Activated B cell treated with CpG ODN at 0.5 μM for 24 hours (primary cell): ENCODE data around the gene GNAO1. TPM values are rescaled to one million over a fixed set of nuclear protein-coding genes. Genes with fewer than 3 reads are reported as not detected.

Source experiments
- ATAC-seq: fragments of 200-7000 bp; cut with Tn5 transposase; one replicate; pipeline ENCODE4 v1.10.0; 2021; ENCODE audit warnings: low read depth, mild to moderate bottlenecking, moderate library complexity
- CTCF ChIA-PET: fragments of 350-600 bp; sonication (Branson Sonifier 250); formaldehyde crosslinking; loops from one replicate; lab custom pipeline; 2021; ENCODE audit warnings: antibody characterized with exemption; lab: Charles Lee
- POLR2A ChIA-PET: fragments of 350-600 bp; sonication (Branson Sonifier 250); formaldehyde crosslinking; loops from one replicate; lab custom pipeline; 2021; ENCODE audit warnings: antibody characterized with exemption; lab: Charles Lee
- DNase-seq: peaks from one replicate; pipeline ENCODE4 v3.0.0; 2022
- H3K27ac Mint-ChIP-seq: one replicate; pipeline ENCODE4 v1.8.0; 2020; ENCODE audit warnings: mixed read lengths
- H3K27me3 Mint-ChIP-seq: one replicate; pipeline ENCODE4 v1.8.0; 2021; ENCODE audit warnings: mixed read lengths
- H3K36me3 Mint-ChIP-seq: one replicate; pipeline ENCODE4 v1.8.0; 2021; ENCODE audit warnings: low read depth, mixed read lengths
- H3K4me1 Mint-ChIP-seq: one replicate; pipeline ENCODE4 v1.8.0; 2021; ENCODE audit warnings: mixed read lengths
- H3K4me3 Mint-ChIP-seq: one replicate; pipeline ENCODE4 v1.8.0; 2020; ENCODE audit warnings: mild to moderate bottlenecking, mixed read lengths
- H3K9me3 Mint-ChIP-seq: one replicate; pipeline ENCODE4 v1.8.0; 2020; ENCODE audit warnings: mixed read lengths
- intact Hi-C: fragments of 100-400 bp; cut with micrococcal nuclease; formaldehyde crosslinking; loops from one replicate; pipeline ENCODE4 v1.15.1; 2024
- total RNA-seq: library from RNA; stranded (reverse); gene quantifications from 2 replicates; pipeline ENCODE4 v1.2.3, GENCODE V29; 2022
- TF ChIP-seq, protein P1 (sequence below): fragments of 200-600 bp; IDR thresholded peaks from one replicate; pipeline ENCODE4 v1.8.0; 2022; ENCODE audit warnings: antibody characterized with exemption, mild to moderate bottlenecking

GNAO1 gene
- total RNA-seq, 1 donor from 2014 or later, result 0.53 TPM

DNA sequence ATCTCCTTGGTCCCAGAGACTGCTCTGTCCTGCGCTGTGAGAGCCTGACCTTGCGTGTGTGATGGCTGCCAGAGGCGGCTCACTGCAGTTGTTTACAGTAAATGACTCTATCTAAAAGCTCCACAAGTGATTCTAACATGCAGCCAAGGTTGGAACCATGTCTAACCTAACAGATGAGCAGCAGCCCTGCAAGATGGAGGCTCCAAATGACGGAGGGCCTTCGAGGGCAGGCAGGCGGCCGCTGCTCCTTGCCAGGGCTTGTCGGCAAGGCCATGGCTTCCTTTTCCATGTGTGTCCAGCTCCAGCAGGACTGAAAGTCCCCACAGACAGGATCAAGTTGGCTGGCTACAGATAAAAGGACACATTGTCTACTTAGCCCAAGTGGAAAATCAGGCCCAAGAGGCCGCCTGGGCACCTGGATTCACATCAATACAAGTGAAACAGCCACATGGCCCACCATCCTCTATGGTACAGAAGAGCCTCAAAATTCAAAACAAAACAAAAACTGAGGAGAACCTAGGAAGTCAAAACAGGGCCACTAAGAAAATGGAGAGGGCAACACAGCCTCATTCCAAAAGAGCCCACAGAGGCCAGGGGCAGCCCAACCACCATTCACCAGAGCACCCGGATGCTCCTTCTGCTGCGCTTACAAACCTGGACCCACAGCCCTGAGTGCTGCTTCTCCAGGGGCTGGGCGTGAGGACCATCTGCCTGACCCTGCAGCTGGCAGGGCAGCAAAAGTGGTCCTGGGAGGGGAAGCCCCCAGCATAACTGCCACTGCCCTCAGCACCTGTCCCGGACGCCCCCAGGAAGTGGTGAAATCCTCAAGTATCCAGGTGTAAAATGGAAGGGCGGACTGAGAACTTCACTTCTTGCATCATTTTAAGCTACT lies 169.1 kb downstream of the GNAO1 start:
- no peak overlapping the region for H3K4me3 Mint-ChIP-seq
- H3K36me3 Mint-ChIP-seq, result peaks cover 53% of the 10 kb centered on the region
- H3K27ac Mint-ChIP-seq, result peak overlapping the region; percentile 67
- ChIA-PET CTCF (no interaction called here), POLR2A (interaction anchor here (0.6 kb wide), 1 partner anchor 163 kb away, joined by 3 read pairs; no protein-coding TSS in a partner anchor)
- TF ChIP-seq, protein P1, sequence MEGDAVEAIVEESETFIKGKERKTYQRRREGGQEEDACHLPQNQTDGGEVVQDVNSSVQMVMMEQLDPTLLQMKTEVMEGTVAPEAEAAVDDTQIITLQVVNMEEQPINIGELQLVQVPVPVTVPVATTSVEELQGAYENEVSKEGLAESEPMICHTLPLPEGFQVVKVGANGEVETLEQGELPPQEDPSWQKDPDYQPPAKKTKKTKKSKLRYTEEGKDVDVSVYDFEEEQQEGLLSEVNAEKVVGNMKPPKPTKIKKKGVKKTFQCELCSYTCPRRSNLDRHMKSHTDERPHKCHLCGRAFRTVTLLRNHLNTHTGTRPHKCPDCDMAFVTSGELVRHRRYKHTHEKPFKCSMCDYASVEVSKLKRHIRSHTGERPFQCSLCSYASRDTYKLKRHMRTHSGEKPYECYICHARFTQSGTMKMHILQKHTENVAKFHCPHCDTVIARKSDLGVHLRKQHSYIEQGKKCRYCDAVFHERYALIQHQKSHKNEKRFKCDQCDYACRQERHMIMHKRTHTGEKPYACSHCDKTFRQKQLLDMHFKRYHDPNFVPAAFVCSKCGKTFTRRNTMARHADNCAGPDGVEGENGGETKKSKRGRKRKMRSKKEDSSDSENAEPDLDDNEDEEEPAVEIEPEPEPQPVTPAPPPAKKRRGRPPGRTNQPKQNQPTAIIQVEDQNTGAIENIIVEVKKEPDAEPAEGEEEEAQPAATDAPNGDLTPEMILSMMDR, result no peak
- DNase-seq (peak; percentile 7), ATAC-seq (no peak)
- peaks cover 18% of the 10 kb centered on the region for H3K4me1 Mint-ChIP-seq
- no peaks in the 10 kb centered on the region for H3K27me3 Mint-ChIP-seq
- intact Hi-C loops, result no loop called here
- no peaks in the 10 kb centered on the region for H3K9me3 Mint-ChIP-seq

DNA sequence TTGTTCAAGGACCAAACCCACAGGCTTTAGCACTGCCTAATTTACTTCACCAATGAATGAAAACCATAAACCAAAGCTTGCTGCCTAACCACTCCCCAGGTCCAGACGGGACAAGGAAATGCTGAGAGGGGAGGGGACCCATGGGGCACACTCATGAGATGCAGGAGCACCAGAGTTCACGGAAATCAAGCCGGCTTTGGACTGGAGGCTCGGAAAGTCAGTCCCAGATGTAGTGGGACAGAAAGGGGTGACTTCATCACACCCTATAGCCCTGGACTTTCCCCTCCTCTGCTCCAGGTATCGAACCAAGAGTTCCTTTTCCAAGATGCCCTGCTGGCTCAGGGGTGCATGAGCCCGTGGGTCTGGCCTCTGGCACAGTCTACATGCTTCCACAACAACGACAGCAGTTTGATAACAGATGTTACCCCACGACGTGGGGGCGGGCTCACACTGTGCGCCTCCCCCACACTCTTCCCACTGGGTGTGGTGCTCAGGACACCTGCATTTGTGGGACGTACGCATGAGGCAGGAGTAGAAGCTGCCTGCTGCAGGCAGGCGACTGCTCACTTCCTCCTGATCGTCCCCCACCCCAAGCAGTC lies 170.9 kb downstream of the GNAO1 start:
- ATAC-seq, result no peak
- peaks cover 66% of the 10 kb centered on the region for H3K36me3 Mint-ChIP-seq

DNA sequence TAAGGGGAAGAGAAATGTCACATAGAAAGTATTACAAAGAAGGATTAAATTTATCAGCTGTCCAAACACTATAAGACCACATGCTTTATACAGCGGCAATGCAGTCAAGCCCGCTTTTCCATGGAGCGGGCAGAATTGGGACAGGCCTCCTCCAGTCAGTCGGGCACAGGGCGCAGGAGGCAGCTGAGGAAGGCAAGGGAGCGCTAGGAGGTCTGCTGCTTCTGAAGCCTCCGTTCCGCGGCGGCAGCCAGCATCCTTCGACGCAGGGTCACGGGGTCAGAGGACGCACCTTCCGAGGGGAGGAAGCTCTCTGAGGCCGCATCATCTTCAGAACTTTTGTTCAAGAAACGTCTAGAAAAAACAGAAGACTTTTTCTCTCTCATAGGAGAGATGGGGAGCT lies 171.4 kb downstream of the GNAO1 start:
- H3K27me3 Mint-ChIP-seq, result no peaks in the 10 kb centered on the region
- no peak overlapping the region for H3K27ac Mint-ChIP-seq
- intact Hi-C loops, result no loop called here
- H3K9me3 Mint-ChIP-seq, result no peaks in the 10 kb centered on the region
- peaks cover 6% of the 10 kb centered on the region for H3K4me1 Mint-ChIP-seq
- peak; percentile 7 for DNase-seq
- H3K4me3 Mint-ChIP-seq, result no peak overlapping the region
- ChIA-PET POLR2A (no interaction called here), CTCF (no interaction called here)
- peaks cover 71% of the 10 kb centered on the region for H3K36me3 Mint-ChIP-seq
- no peak for ATAC-seq
- TF ChIP-seq, protein P1, result no peak

More for the DNA sequence above, 170.9 kb downstream of the GNAO1 start:
- peaks cover 11% of the 10 kb centered on the region for H3K4me1 Mint-ChIP-seq
- TF ChIP-seq, protein P1, result no peak
- CTCF ChIA-PET, result no interaction called here
- intact Hi-C loops, result no loop called here
- H3K27me3 Mint-ChIP-seq, result no peaks in the 10 kb centered on the region
- H3K27ac Mint-ChIP-seq, result no peak overlapping the region
- POLR2A ChIA-PET, result no interaction called here
- no peaks in the 10 kb centered on the region for H3K9me3 Mint-ChIP-seq
- peak; percentile 10 for DNase-seq
- no peak overlapping the region for H3K4me3 Mint-ChIP-seq

DNA sequence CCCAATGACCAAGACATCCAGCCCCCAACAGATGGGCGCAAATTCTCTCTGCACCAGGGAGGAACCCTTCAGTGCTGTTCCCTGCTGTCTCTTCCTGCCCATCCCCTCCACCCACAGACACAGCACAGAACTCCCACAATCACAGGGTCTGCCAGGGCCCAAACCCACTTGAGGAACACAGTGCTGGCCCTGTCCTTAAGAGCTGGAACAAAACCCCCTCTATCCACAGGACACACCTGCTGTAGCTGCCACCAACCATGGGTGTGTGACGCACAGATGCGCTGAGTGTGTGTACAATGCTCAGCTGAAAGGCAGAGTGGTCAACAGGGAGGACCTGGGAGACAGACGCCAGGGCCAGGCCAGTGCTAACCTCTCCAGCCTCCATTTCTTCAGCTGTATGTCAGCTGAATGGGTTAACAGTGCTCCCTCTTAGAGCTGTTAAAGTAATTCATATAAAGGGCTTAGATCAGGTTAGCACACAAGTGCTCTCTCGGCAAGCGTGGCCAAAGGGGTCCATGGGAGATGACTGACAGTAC lies 172.0 kb downstream of the GNAO1 start:
- intact Hi-C loops, result no loop called here
- H3K27ac Mint-ChIP-seq, result no peak overlapping the region
- TF ChIP-seq, protein P1, result no peak
- DNase-seq, result peak; percentile 12
- POLR2A ChIA-PET, result no interaction called here
- no peaks in the 10 kb centered on the region for H3K27me3 Mint-ChIP-seq
- H3K36me3 Mint-ChIP-seq, result peaks cover 76% of the 10 kb centered on the region
- H3K9me3 Mint-ChIP-seq, result no peaks in the 10 kb centered on the region
- no peak for ATAC-seq
- peaks cover 3% of the 10 kb centered on the region for H3K4me1 Mint-ChIP-seq
- CTCF ChIA-PET, result no interaction called here
- no peak overlapping the region for H3K4me3 Mint-ChIP-seq
